Measurements from ENCODE around the gene LAMA5.
"Not testable (repeated sequence)": the region's sequence is repeated elsewhere in the genome, so short reads cannot be mapped to it uniquely, and the experiment has no call there.

The LAMA5 gene

DNA sequence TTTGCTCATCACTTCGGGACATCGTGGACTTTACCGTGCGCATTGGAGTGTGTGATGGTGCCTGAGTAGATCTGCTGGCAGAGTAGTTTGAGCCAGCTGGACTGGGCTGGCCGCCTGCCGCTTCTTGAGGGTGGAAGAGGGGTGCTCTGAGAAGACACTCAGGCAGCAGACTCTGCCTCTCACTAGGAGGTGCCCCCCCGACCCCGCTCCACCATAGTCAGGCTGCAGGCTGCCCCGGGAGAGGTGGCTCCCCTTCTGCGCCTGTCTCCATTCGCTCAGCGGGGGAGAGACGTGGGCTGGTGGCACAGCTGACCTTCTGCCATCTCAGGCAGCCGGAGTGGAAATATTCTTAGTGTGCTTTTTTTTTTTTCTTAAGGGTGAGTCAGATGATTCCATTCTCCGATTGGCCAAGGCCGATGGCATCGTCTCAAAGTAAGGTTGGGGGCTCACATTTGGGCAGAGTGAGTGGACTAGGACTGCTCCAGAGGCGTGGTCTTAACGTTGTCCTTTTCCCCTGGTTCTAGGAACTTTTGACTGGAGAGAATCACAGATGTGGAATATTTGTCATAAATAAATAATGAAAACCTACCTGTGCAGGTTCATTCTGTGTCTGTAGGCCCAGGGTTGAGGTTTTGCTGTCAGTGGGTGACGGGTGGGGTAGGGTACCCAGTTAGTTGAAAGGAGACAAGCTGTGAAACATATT lies 21.0 kb upstream of the LAMA5 start:
- DNase-seq = no peak

DNA sequence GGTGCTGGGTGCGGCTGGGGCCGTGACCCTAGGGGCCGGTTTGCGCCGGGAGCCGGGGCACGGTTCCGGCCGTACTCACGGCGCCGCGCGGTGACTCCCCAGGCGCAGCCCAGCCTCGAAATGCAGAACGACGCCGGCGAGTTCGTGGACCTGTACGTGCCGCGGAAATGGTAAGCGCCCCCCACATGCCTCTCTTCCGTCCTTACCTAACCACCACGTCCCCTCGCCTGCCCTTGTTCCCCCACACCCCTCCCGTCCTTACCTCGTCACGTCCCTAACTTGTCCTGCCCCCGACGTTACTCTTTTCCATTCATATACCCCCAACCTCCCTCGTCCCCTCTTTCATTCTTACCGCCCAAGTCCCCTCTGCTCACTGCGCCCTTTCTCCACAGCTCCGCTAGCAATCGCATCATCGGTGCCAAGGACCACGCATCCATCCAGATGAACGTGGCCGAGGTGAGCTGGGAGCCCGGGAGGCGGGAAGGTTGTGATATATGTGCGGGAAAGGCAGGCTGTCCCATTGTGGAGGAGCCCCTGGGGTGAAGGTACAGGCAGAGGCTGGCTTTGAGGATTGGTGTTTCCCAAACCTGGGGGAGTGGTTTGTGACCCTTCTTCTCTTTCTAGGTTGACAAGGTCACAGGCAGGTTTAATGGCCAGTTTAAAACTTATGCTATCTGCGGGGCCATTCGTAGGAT lies 20.3 kb upstream of the LAMA5 start:
- no peak for DNase-seq

DNA sequence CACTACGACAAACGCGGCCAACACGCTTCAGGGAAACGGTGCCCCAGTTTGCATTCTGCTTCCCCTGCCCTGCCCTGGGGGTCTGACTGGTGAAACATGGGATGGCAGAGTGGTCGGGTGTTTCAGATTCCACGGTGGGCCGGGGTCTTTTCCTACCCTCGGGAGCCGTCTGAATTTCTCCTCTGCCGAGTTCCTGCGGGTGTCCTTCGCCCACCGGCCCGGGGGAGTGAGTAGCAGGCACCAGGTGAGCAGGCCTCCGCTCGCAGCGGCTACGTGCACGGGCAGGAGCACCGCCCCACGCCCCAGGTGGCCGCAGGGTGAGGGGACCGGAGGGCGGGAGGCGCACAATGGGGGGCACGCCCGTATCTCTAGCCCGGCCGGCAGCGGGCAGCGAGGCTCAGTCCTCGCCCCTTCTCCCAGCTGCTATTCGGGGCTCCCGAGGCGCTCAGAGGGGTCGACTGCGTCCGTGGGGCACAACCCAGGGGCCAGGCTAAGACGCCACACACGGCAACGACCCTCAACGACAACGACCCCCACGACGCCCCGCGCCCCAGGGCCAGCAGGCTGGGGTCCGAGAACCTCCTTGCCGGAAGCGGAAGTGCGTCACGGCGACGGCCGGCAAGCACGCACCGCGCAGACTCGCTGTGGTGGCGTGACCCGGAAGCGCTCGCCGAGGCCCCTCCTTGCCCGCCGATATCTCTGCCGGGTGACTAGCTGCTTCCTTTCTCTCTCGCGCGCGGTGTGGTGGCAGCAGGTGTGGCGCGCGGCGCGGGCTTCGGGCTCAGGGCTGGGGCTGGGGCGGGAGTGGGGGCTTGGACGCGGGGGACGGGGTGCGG lies 19.5 kb upstream of the LAMA5 start, which contains the start of gene RPS21:
RPS21 (plus strand) TSS at position 721 of the 836 bp plus-strand sequence. CDS start 236 bp downstream, outside the sequence.
- peak; percentile 78 for DNase-seq

DNA sequence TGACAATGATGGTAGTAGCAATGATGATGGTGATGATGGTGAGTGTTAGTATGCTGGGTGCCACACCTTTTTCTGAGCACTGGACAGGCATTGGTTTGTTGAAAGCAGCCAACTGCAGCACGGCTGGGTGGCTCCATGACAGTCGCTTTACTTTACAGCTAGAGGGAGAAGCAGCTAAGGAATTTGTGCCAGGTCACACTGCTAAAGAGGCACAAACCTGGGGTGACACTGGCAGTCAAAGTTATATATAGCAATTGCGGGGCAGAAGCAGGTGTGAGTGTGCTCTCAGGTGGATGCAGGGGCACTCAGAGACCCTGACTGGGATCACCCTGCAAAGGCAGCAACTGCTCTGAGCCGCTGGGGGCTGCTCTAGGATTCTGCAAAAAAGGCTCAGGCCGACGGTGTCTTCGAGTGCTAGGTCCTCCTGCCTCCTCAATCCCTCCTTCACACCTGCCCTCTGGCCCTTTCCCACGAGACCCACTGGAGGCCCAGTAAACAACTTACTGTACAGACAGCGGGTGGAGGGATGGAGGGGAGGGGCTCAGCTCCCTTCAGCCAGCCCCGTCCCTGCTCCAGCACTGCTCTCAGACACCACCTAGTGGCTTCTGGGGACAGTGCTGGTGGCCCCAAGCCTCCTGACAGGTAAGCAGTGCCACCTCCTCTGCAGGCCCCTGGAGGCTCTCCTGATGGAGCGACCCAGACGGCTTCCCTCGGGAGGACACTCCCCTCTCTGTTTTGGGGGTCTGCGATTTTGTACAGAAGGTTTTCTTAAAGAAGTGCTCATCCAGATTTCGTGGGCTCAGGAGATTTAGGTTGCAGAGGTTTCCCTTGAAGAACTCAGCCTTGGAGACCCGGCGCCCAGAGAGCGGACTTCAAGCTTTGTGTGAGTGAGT lies 15.4 kb upstream of the LAMA5 start:
- no peak for DNase-seq

DNA sequence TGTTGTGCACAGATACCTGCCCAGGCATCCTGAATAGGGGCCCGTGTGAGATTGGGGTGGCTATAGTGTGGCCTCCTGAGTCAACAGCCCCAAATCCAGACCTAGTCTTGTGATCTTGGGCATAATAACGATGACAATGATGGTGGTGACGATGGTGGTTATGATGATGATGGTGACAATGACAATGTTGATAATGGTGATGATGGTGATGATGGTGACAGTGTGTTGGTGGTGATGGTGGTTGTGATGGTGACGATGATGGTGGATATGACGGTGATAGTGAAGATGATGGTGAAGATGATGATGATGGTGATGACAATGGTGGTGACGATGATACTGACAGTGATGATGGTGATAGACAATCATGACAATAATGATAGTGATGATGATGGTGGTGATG lies 14.7 kb upstream of the LAMA5 start:
- DNase-seq = no peak

DNA sequence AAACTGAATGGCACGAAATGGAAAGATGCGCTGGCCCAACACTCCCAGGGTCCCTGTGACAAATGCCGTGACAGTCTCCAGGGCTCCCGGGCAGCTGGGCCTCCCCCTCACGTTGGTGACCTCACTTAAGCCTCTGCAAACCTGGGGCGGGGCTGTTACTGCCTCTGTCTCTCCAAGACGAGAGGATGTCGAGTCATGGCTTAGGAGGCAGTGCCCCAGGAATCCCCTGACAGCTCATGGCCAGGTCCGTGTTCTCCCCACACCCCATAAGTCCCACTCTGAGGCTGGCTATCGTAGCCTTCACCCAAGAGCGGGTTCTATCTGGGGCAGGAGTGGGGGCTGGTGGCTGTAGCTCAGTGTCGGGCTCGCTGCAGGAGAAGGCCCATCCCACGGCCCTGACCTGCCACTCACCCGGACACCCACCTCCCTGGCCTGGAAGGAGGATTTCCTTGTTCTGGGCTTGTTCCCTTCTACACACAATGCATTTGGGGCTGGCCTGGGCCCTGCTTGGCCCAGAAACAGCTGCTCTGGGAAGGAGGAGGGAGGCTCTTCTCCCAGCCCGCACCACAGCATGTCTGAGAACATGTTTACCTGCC lies 14.2 kb upstream of the LAMA5 start:
- DNase-seq = no peak

DNA sequence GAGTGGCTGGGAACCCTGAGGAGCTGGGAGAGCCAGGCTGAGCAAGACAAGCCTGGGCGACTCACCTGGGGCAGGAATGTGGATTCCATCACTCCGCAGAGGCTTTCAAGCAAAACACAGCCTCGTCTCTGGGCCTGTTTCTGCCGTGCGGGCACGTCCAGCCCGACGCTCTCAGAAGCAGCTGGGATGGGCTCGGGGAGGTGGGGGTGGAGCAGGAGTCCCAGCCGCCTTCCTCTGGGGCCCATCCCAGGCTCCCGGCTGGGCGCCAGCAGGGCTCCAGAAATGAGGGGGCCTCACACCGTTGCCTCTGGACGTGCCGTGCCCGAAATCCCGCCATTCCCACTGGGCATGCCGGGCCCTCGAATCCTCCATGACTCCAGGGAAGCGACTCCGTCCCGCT lies 11.1 kb upstream of the LAMA5 start:
- no peak for DNase-seq

DNA sequence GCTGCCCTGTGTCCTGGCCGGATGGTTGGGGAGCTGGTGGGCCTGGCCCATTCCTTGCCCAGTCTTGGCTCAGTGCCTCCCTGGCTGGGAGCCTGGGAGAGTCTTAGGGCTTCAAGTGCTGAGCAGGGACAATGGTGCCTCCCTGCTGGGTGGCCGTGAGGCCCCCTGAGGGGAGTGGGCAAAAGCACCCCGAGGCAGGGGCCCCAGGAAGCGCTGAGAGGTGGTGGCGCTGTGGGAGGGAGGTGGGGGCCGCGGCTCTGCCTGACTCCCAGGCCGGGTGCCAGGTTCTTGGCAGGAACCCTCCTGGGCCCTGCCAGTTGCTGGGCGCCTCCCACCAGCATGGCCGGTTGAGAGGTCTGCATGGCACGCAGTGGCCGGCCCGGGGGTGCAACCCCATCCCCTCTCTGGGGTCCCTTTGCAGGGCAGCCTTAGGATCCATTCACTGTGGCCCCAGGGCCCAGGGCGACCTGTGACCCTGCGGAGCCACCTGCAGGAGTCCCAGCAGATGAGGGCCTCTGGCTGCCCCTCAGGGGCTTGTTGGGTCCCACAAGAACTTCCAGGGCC lies 10.6 kb upstream of the LAMA5 start:
- DNase-seq = no peak

DNA sequence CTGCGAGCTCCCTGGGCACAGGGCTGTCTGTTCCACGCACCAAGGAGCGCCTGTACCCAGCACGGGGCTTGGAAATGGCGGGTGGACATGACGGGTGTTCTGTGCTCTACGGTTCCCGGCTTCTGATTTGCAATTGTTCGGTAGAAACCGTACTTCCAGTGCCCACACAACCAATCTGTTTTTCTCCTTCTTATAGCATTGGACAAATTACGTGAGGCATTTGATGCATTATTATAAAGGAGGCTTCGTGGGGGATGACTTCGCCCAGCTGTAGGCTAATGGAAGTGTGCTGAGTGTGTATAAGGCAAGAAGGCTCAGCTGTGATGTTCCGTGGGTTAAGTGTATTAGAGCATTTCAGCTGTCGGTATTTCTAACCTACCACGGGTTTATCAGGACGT lies 10.0 kb upstream of the LAMA5 start:
- no peak for DNase-seq

DNA sequence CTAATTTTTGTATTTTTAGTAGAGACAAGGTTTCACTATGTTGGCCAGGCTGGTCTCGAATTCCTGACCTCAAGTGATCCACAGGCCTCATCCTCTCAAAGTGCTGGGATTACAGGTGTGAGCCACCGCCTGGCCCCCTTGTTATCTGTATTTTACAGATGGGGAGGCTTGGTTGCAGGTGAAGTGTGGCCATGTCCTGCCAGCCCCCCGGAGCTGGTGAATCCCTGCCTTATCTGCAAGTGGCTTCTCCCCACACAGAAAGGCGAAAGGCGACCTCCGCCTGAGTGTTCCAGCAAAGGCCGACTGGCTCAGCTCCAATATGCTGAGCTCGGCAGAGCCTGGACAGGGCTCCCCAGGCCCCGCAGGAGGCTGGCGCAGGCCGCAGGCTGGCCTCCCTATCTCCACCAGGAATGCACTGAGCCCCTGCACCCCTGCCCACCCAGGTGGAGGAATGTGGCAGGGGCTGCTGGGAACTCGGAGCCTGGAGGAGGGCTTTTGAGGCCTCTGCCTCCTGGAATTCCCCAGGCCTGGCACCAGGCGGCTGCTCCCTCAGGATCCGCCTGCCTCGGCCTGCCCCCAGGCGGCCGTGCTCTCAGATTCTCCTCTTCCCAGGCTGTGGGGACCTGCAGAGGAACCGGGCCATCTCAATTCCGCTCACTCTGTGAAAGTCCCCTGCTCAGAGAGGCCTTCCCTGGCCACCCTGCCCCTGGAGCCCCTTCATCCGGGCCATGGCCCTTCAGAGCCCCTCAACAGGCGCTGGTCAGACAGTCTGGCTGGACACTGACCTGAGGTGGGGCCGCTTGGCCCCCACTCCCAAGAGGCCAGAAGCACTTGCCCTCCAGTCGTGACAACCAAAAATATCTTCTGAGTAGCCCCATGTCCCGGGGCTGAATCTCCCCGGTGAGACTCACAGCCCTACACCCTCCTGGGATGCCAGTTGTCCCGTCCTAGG lies 9.3 kb upstream of the LAMA5 start:
- no peak for DNase-seq

DNA sequence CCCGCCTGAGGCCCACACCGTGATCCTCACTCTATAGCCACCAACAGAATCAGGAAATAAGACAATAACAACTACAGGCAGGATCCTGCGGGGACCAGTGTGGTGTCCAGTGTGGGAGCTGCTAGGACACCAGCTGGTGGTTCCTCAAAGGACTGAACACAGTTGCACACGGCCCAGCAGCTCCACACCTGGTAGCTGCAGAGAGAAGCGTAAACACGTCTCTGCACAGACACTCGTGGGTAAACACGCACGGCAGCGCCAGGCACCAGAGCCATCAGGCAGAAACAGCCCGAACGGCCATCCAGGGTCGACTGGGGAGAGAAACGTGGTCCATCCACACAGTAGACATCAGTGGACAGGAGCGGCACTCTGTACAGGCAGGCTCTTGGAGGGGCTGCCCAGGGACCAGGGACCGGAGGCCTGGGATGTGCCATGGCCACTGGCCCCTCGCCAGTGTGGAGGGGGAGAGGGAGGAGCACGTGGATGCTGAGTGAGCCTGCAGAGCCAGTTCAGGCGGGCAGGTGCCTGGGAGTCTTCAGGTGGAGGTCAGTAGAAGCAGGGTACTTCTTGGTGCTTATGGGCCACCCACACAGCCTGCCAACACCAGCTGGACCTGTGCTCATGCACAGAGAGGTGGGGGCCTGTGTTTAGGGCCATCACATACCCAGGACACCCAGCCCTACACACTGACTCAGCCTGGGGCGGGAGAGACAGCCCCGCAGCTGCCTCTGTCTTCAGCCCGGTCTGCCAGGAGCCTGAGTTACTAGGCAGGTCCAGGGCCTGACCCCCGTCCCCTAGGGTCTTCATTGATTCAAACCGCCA lies 7.4 kb upstream of the LAMA5 start:
- DNase-seq = no peak

DNA sequence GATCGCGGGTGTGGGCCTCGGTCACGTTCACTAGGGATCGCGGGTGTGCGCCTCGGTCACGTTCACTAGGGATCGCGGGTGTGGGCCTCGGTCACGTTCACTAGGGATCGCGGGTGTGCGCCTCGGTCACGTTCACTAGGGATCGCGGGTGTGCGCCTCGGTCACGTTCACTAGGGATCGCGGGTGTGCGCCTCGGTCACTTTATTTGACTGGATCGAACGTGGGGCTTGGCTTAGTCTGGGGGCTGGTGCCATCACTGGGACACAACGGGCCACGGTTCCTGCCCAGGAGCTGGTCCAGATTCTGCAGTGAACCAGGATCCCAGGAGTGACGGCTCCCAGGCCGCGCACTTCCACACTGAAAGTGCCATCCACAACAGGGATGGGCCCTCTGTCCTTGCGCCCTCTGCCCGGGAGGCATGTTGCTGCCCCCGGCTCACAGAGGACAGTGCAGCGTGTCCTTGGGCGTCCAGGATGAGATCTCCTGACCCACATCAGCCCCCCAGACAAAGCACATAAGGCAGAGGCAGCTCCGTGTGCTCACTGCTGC lies 6.6 kb upstream of the LAMA5 start:
- DNase-seq = not testable (repeated sequence)

DNA sequence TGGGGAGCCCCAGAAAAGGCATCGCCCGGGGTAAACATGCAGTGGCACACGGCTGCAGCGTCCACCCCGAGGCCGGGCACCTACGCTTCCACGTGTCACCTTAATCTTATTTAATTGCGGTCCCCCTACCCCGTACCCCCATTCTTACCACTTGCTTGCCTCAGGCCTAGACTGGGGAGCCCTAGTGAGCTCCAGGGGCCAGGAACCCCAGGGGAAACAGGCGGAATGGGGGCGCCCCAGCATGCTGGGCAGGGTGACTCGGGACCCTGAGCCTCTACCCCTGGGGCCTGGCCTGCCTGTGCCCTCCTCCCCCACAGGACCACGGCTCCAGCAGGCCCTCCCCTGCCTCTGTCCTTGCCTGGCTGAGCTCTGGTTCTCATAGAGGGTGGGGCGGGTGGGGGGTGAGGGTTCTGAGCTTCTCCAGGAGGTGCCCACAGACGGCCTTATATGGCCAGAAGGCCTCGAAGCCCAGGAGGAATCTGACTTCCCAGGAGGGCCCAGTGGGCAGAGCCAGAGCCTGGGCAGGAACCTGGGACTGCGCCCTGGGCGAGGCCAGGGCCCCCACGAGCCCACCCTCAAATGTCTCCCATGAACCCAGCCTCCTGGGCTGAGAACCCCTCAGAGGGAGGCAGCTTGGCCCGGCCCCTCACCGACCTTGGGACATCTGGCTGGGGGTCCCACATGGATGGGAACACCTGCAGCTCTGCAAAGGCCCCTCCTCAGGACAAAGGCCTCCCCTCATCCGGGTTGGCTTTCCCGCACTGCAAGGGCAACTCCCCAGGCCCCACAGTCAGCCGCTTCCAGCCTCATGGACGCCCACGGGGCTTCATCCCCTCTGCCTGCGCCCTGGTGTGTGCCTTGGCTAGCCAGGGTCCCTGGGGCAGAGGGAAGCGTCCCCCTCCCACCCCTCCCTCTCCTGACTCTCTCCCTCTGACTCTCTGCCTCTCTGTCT lies 5.2 kb upstream of the LAMA5 start:
- no peak for DNase-seq

DNA sequence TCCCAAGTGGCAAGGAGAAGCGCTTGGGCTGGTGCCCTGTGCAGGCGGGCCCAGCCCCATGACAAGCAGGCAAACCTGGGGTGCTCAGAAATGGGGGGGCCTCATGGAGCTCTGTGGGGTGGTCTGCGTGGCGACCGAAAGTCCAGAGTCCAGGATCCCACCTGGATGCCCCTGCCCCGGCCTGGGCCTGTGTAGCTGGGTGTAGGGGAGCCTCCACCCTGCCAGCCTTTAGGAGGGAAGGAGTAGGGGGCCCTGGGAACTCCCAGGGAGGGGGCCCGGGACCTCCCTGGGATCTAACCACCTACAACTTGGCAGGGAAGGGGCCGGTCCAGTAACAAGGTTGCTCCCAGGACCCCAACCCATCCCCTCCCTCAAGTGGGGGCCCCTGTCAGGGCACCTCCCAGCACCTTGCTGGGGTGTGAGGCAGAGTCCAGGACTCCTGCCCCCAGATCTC lies 4.5 kb upstream of the LAMA5 start:
- no peak for DNase-seq

DNA sequence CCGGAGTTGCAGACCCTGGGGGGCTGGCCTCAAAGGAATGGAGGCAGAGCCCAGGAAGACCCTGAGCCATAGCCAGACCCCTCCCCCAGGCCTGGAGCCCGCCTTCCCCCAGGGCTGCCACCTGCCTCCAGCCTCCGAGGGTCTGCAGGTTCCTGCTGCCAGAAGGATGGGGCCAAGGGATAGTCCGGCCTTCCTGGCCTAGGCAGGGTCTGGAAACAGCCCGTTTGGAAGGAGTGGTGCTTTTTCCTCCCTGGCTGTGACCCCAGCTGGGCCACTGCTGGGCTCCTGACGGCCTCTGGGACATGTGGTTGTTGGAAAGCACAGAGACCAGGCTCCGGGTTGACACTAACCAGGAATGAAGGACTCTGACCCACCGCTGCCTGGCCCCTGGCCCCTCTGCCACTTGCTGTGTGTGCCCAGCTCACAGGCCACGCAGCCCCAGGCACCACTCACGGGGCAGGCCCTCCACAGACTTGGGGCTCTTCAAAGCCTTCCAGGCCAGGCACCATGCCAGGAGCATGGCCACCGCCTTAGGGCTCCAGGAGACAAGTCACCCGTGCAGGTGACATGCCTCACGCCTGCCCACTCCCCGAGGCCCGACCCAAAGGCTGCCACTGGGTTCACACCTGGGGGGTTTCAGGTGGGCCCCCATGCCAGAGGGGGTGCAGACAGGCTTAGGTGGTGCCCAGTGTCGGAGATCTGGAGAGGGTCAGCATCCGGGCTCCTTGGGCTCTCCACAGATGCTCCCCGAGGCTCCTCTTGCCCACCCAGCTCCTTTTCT lies 3.9 kb upstream of the LAMA5 start:
- DNase-seq = no peak

DNA sequence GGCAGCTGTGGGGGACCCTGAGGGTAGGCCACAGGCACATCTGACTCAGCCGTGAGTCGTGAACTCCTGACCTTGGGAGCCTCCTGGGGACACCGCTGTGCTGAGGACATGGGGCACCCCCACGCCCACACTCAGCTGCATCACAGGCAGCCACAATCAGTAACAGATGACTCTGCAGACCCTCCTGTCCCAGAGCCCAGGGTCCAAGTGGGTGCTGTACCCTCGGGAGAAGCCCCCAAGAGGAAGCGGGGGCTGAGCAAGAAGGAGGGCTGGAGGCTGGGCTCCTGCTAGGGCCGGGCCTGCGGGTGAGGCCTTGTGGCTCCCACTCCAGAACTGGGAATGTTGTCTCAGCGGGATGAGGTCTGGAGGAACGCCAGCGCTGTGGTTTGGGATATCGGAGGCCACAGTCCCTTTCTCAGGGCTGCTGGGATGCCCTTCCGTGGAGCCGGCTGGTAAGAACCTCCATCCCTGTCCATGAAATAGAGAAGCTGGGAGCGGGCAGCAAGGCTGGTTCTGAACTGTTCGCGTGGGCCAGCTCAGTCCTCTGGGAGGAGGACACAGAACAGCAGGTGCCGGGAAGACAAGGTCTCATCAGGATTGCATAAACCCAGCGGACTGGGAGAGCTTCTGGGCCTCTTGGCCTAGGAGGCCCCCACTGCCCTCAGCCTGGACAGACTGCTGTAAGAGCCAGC lies 3.1 kb upstream of the LAMA5 start:
- DNase-seq = no peak

DNA sequence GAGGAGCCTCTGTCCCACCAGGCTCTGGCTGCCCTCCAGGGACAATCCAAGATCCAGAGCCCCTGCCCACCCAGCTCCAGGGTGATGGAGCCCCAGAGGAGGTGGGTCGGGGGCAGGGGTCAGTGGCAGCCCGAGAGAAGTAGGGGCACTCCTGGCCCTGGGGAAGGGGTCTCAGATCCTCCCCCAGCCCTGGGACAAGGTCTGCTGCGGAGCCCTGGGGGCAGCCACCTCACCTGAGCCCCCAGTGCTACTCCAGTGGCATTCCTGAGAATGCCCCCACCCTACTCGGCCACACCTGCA lies 2.7 kb upstream of the LAMA5 start:
- DNase-seq = no peak
